HEK293T (cell line): Measurements from ENCODE around the gene TAS2R42.

Experiments used
- CTCF ChIA-PET: fragments of 350-600 bp; formaldehyde crosslinking; extraction: SDS; loops from one replicate; lab custom pipeline; 2021; ENCODE audit warnings: antibody characterized with exemption, inconsistent platforms; lab: Yijun Ruan, JAX
- POLR2A ChIA-PET: fragments of 350-600 bp; formaldehyde crosslinking; extraction: SDS; loops from one replicate; lab custom pipeline; 2020; ENCODE audit warnings: antibody characterized with exemption, inconsistent platforms; lab: Yijun Ruan, JAX
- DNase-seq: peaks from one replicate; pipeline ENCODE4 v3.0.0; 2012; ENCODE audit warnings: mixed read lengths; ENCODE audit errors: extremely low spot score
- ARNT ChIP-seq: fragments of 450-650 bp; IDR thresholded peaks from 2 replicates; pipeline ENCODE4 v1.6.1; 2017; ENCODE audit warnings: mild to moderate bottlenecking
- BHLHE40 ChIP-seq: fragments of 450-650 bp; IDR thresholded peaks from 2 replicates; pipeline ENCODE4 v1.6.1; 2016; ENCODE audit warnings: mild to moderate bottlenecking, moderate library complexity, borderline replicate concordance
- CTBP1 ChIP-seq: fragments of 450-650 bp; IDR thresholded peaks from 2 replicates; pipeline ENCODE4 v1.6.1; 2016; ENCODE audit warnings: borderline replicate concordance
- ELF4 ChIP-seq: fragments of 450-650 bp; IDR thresholded peaks from 2 replicates; pipeline ENCODE4 v1.6.1; 2017; ENCODE audit warnings: antibody characterized with exemption
- FOXA1 ChIP-seq: fragments of 450-650 bp; IDR thresholded peaks from 2 replicates; pipeline ENCODE4 v1.6.1; 2016; ENCODE audit warnings: mild to moderate bottlenecking
- FOXK2 ChIP-seq: fragments of 450-650 bp; IDR thresholded peaks from 2 replicates; pipeline ENCODE4 v1.6.1; 2016; ENCODE audit warnings: mild to moderate bottlenecking
- FOXM1 ChIP-seq: fragments of 450-650 bp; IDR thresholded peaks from 2 replicates; pipeline ENCODE4 v1.6.1; 2017; ENCODE audit warnings: mild to moderate bottlenecking, borderline replicate concordance
- HDGF ChIP-seq: fragments of 450-650 bp; IDR thresholded peaks from 2 replicates; pipeline ENCODE4 v1.6.1; 2017; ENCODE audit warnings: antibody characterized with exemption, borderline replicate concordance
- L3MBTL2 ChIP-seq: fragments of 450-650 bp; conservative IDR thresholded peaks from 2 replicates; pipeline ENCODE4 v1.6.1; 2016; ENCODE audit warnings: mild to moderate bottlenecking
- LEF1 ChIP-seq: fragments of 450-650 bp; IDR thresholded peaks from 2 replicates; pipeline ENCODE4 v1.6.1; 2017; ENCODE audit warnings: mild to moderate bottlenecking, borderline replicate concordance
- NFRKB ChIP-seq: fragments of 450-650 bp; IDR thresholded peaks from 2 replicates; pipeline ENCODE4 v1.6.1; 2016; ENCODE audit warnings: mild to moderate bottlenecking, moderate library complexity
- SP1 ChIP-seq: fragments of 450-650 bp; IDR thresholded peaks from 2 replicates; pipeline ENCODE4 v1.6.1; 2017
- SUZ12 ChIP-seq: fragments of 450-650 bp; IDR thresholded peaks from 2 replicates; pipeline ENCODE4 v1.6.1; 2016; ENCODE audit warnings: mild to moderate bottlenecking
- TARDBP ChIP-seq: fragments of 450-650 bp; IDR thresholded peaks from 2 replicates; pipeline ENCODE4 v1.6.1; 2016
- ZNF384 ChIP-seq: fragments of 450-650 bp; IDR thresholded peaks from 2 replicates; pipeline ENCODE4 v1.6.1; 2016
- TF ChIP-seq, protein P1 (sequence below): fragments of 450-650 bp; IDR thresholded peaks from 2 replicates; pipeline ENCODE4 v1.6.1; 2016

The TAS2R42 gene

DNA sequence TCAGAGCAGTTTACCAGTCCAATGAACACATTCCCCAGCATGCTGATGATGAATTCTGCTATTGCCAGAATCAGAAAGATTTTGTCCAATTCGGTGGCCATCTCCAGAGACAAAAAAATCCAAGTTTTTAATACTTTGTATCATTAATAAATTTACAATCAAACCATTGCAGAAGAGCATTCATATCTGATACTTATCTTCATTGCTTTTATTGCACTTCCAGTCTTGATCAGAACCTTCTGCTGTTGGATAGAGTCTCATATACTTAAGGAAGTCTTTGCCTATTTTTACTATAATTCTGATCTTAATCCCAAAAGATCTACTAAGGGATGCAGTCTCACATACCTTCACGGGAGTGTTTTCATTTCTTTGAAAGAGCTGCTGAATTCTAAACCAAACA lies at the start of gene TAS2R42:
TSS of gene TAS2R42 (minus strand) at position 101 of the 400 bp plus-strand sequence. CDS start at position 101, 0 bp downstream.
- ChIA-PET POLR2A (interaction anchor here (1.8 kb wide), 1 partner anchor 15 kb away, joined by 10 read pairs; the partner anchor contains the start of gene SMIM10L1), CTCF (no interaction called here)
- no peak for DNase-seq
- TF ChIP-seq HDGF, result no peak

- ChIA-PET POLR2A (no interaction called here), CTCF (no interaction called here)
- TF ChIP-seq ZNF384 (no peak), HDGF (no peak), SUZ12 (no peak), ELF4 (no peak), FOXA1 (no peak), LEF1 (no peak), NFRKB (no peak), FOXK2 (no peak), BHLHE40 (no peak), L3MBTL2 (no peak), TARDBP (no peak), CTBP1 (no peak), FOXM1 (no peak), ARNT (no peak), SP1 (no peak)
- TF ChIP-seq, protein P1, sequence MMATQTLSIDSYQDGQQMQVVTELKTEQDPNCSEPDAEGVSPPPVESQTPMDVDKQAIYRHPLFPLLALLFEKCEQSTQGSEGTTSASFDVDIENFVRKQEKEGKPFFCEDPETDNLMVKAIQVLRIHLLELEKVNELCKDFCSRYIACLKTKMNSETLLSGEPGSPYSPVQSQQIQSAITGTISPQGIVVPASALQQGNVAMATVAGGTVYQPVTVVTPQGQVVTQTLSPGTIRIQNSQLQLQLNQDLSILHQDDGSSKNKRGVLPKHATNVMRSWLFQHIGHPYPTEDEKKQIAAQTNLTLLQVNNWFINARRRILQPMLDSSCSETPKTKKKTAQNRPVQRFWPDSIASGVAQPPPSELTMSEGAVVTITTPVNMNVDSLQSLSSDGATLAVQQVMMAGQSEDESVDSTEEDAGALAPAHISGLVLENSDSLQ, result no peak
- DNase-seq, result no peak
Observed at GRCh38 chr12:11233532-11233931, 46.8 kb upstream of the TAS2R42 start.

- peak; percentile 59 for DNase-seq
- CTCF ChIA-PET, result interaction anchor here (1.3 to 1.5 kb wide), 2 partner anchors 259 to 285 kb away, joined by 3 to 7 read pairs; no protein-coding TSS in a partner anchor
Observed at GRCh38 chr12:11228296-11228879, 41.7 kb upstream of the TAS2R42 start.

DNA sequence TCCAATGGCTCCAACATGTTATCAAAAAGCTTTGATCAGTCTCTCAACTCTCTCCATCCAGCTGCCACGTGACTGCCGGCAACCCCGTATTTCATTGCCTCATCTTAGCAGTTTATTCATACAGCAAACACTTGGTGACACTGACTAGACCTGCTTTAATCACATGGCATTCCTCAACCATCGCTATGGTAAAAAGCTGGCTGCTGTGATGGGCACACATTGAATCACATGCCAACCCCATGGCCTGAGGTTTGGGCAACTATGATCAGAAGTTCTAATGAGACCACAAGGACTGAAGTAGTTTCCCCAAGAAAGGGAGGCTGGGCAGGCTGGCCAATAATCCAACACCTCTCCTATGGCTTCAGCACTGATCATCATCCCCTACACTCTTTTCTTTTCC lies 40.6 kb upstream of the TAS2R42 start:
- TF ChIP-seq FOXA1, result no peak
- no peak for TF ChIP-seq FOXM1
- TF ChIP-seq LEF1, result no peak
- TF ChIP-seq HDGF, result no peak
- TF ChIP-seq L3MBTL2, result no peak
- TF ChIP-seq FOXK2, result no peak
- TF ChIP-seq SUZ12, result no peak
- no peak for TF ChIP-seq BHLHE40
- no peak for TF ChIP-seq ELF4
- no peak for TF ChIP-seq SP1
- no peak for TF ChIP-seq ZNF384
- no peak for TF ChIP-seq NFRKB
- ChIA-PET POLR2A (no interaction called here), CTCF (interaction anchor here (1.0 kb wide), 1 partner anchor 258 kb away, joined by 3 read pairs; no protein-coding TSS in a partner anchor)
- no peak for DNase-seq

More at GRCh38 chr12:11228296-11228879, 41.7 kb upstream of the TAS2R42 start:
- POLR2A ChIA-PET, result no interaction called here
- TF ChIP-seq FOXK2, result no peak
- TF ChIP-seq ELF4, result no peak
- TF ChIP-seq FOXM1, result no peak
- TF ChIP-seq TARDBP, result no peak

- DNase-seq, result no peak
- TF ChIP-seq ZNF384, result no peak
- TF ChIP-seq LEF1, result no peak
- no peak for TF ChIP-seq HDGF
- TF ChIP-seq SUZ12, result no peak
- no peak for TF ChIP-seq FOXK2
- no peak for TF ChIP-seq L3MBTL2
- TF ChIP-seq NFRKB, result no peak
- TF ChIP-seq FOXM1, result no peak
- TF ChIP-seq, protein P1, result no peak
- no peak for TF ChIP-seq BHLHE40
- TF ChIP-seq SP1, result no peak
- no peak for TF ChIP-seq FOXA1
- TF ChIP-seq ELF4, result no peak
- TF ChIP-seq CTBP1, result no peak
- no peak for TF ChIP-seq ARNT
- TF ChIP-seq TARDBP, result no peak
- CTCF ChIA-PET, result no interaction called here
- POLR2A ChIA-PET, result no interaction called here
Observed at GRCh38 chr12:11209113-11209512, 22.4 kb upstream of the TAS2R42 start.

- CTCF ChIA-PET, result no interaction called here
- POLR2A ChIA-PET, result no interaction called here
- no peak for DNase-seq
- TF ChIP-seq BHLHE40, result no peak
- no peak for TF ChIP-seq ARNT
- TF ChIP-seq ZNF384, result no peak
- no peak for TF ChIP-seq FOXK2
- no peak for TF ChIP-seq FOXM1
Observed at GRCh38 chr12:11204173-11204572, 17.4 kb upstream of the TAS2R42 start.

- POLR2A ChIA-PET, result no interaction called here
- CTCF ChIA-PET, result no interaction called here
- no peak for DNase-seq
- TF ChIP-seq NFRKB, result no peak
- no peak for TF ChIP-seq LEF1
- TF ChIP-seq SUZ12, result no peak
- no peak for TF ChIP-seq FOXM1
- no peak for TF ChIP-seq BHLHE40
- no peak for TF ChIP-seq L3MBTL2
Observed at GRCh38 chr12:11202811-11203210, 16.1 kb upstream of the TAS2R42 start.
